GM20431 (cell line): ENCODE measurements around the gene GSTM3.
"Not testable (repeated sequence)": the region's sequence is repeated elsewhere in the genome, so short reads cannot be mapped to it uniquely, and the experiment has no call there.

Source experiments
- in situ Hi-C: fragments of 300-500 bp; cut with MseI, MboI; formaldehyde crosslinking; loops from one replicate; pipeline ENCODE4 v1.15.0; 2020; ENCODE audit warnings: low sequenced_read_pairs; ENCODE audit not compliant: unreplicated experiment

GSTM3 gene

DNA sequence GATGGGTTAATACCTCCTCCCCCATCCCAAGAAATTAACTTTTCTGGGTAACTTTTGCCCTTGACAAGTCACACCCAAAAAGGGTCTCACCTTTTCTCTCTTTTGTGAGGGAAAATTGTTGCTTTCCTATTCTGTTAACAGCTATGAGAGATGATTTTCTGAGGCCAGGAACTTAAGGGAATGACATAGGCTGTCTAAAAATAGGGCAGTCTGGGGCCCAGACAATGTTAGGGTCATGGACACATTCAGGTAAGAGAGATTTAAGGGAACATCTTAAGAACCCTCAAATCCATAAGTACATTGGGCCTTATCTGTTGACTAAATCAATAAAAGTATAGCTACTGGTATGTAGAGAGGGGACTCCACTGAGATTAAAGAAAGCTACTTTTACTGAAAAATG lies 8.4 kb upstream of the GSTM3 start:
- in situ Hi-C loops = no loop called here

DNA sequence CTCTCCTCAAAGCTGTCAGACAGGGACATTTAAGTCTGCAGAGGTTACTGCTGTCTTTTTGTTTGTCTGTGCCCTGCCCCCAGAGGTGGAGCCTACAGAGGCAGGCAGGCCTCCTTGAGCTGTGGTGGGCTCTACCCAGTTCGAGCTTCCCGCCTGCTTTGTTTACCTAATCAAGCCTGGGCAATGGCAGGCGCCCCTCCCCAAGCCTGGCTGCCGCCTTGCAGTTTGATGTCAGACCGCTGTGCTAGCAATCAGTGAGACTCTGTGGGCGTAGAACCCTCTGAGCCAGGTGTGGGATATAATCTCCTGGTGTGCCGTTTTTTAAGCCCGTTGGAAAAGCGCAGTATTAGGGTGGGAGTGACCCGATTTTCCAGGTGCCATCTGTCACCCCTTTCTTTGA lies 7.5 kb upstream of the GSTM3 start:
- in situ Hi-C loops = not testable (repeated sequence)

DNA sequence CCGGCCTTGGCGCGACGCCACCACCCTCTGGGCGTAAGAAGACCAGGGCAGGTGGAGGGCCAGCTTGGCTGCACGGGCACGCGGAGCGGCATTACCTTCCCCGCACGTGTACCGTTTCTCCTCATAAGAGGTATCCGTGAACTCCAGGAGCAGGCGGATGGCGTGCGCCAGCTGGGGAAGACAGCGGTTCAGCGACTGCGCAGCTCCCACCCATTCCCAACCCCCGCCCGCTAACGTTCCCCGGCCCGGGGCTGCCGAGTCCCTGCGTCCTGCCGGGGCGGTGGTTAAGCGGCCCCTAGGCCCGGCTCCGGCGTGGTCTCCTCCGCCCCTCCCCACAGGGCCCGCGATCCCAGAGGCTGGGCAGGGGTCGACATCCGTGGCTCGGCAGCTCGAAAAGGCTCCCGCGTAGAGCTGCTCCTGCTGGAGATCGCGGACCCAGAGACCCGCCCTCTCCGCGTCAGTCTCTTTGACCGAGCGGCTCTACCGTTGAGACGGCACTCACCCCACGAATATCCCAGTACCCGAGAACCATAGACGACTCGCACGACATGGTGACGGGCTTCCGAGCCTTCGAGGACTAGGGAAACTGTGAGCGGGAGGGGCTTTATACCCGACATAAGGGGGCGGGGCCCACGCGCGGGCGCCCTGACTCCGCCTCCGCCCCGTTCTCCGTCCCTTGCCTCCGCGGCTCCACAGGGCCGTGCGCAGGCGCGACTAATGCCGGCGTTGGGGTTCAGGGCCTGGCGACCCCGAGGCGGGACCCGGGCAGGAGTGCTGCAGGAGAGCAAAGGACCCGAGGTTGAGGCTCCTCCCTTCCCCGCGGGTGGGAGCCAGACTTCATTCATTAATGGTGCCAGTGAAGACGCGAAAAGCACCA lies 862 bp downstream of the GSTM3 start:
- in situ Hi-C loops = no loop called here

DNA sequence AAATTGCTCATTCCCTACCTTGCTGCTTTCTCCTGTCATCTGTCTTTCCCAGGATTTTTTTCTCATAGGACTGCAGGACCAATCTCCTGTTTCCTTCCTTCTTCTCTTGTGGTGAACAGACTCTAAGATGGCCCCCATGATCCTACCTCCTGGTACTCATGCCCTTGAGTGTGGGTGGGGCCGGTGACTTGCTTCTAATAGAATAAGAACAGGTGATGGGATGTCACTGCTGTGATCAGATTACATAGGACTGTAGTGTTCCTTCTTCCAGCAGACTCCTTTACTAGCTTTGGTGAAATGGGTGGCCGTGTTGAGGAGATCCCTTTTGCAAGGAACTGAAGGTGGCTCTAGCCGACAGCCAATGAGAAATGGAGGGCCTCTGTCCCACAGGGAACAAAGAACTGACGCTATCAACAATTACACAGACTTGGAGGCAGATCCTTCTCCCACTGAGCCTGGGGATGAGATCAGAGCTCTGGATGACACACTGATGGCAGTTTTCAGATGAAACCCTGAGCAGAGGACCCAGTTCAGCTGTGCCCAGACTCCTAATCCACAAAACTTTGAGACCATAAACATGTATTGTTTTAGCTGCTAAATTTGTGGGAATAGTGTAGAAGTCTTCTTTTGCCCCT lies 7.5 kb downstream of the GSTM3 start:
- in situ Hi-C loops = no loop called here

DNA sequence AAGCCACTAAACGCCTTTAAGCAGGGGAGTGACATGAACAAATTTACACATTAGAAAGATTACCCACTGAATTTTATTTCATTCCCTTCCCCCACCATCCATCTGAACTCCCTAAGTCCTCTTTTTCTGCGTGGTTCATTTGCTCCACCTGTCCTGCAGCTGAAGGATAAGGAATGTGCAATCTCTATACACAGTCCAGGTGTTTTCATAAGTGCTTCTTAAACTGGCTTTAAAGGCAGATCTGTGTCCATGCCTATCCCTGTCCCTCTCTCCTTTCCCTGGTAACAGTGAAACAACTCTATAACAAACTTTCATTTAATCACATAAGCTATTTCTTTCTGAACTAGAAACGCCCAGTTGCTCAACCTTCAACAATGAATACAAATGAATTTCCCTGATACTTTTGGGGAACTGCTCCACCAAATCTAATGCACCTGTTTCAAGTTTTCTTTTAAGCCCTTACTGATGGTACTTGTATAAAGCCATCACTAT lies 8.4 kb downstream of the GSTM3 start:
- in situ Hi-C loops = no loop called here

DNA sequence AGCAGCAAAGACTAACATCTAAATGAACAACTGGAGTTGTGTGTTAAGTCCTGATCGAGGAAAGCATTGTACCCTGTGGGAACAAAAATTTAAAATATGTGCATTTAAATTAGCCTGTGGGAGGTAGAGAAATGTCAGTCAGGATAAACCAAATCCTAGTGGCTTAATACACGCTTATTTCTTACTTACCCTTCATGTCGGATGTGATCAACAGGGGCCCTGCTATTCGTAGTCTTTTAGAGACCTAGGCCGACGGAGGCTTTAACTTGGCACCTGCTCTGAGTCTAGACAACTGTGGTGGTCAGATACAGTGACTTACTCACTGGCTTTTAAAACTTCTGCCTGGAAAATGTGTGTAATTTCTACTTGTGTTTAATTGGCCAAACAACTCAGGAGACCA lies 10.2 kb downstream of the GSTM3 start:
- in situ Hi-C loops = no loop called here

DNA sequence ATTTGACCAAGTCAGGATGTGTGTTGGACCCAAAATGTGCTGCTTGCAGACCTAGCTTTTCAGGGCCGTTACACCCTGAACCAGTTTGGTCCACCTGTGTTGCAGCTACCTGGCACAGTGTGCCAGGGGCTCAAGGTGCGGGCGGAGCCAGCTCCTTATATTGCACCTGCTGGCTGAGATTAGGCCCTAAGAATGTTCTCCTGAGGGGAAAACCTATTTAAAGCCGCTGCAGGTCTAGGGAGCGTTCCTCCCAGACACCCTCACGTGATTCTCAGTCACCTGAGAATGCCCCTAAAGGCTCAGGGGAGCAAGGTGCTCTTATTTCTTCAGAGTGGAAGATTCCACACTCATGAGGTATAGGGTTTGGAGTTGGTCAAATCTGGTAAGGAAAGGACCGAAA lies 12.0 kb downstream of the GSTM3 start:
- in situ Hi-C loops = no loop called here

DNA sequence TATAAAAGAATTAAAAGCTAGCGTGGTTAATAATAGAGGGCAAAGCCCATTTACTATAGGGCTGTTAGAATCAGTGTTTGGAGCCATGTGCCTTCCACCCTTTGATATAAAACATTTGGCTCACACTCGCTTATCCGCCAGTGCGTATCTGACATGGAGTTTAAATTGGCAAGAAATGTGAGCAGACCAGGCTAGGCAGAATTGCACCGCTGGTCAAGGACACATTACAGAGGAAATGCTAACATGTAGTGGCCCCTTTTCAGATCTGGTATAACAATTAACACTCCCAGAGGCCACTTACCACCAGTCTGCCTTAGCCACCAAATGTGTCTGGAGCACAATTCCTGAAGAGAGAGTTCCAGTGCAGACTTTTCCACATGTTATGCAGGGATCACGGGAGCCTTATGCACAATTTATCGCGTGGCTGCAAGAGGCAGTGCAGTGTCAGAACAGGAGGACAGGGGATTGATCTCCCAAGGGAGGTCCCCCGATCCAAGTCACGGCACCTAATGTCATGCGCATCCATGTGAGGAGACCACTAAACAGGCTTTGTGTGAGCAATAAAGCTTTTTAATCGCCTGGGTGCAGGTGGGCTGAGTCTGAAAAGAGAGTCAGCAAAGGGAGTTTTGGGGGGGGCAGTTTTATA lies 14.0 kb downstream of the GSTM3 start:
- in situ Hi-C loops = no loop called here

DNA sequence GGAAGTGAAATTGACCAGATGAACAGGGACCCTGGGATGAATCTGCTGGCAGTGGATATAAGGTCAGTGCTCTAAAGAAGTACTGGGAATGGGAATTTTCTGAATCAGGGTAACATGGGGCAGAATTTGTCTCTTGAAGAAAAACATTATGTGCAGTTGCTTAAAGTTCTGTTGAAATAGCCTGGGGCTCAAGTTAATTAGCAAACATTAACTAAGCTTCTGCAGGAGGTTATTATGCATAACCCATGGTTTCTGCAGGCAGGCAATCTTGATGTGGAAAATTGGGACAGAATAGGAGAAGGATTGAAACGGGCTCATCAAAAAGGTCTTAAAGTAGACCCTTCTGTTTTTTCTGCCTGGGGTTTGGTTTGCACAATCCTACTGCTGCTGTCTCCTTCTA lies 14.8 kb downstream of the GSTM3 start:
- in situ Hi-C loops = no loop called here

DNA sequence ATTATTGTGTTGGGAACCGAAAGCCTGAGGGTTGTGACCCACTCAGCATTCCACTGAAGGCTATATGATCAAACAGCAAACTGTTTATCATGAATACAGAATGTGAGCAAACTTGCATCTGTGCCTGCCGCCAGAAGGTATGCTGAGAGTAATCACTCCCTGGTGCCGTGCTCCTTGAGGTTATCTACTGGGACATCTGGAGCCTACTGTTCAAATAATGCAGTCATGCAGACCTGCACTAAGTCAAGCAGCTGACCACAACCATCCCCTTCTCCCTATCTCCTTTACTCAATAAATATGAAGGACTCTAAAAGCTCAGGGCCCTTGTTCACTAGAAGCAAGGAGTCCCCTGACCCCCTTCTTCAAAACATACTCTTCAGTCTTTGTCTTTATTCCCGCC lies 15.3 kb downstream of the GSTM3 start:
- in situ Hi-C loops = no loop called here

DNA sequence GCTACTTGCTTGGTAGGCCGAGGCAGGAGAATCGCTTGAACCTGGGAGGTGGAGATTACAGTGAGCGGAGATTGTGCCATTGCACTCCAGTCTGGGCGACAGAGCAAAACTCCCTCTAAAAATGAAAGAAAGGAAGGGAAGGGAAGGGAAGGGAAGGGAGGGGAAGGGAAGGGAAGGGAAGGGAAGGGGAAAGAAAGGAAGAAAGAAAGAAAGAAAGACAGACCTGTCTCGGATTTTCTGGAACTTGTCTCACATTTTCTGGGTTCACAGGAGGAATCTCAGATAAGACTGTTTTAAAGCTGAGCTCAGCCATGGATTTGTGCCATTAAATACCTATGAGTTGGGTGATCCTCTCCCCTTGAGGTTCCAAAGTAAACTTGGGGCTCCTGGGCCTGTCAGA lies 15.9 kb downstream of the GSTM3 start:
- in situ Hi-C loops = no loop called here

DNA sequence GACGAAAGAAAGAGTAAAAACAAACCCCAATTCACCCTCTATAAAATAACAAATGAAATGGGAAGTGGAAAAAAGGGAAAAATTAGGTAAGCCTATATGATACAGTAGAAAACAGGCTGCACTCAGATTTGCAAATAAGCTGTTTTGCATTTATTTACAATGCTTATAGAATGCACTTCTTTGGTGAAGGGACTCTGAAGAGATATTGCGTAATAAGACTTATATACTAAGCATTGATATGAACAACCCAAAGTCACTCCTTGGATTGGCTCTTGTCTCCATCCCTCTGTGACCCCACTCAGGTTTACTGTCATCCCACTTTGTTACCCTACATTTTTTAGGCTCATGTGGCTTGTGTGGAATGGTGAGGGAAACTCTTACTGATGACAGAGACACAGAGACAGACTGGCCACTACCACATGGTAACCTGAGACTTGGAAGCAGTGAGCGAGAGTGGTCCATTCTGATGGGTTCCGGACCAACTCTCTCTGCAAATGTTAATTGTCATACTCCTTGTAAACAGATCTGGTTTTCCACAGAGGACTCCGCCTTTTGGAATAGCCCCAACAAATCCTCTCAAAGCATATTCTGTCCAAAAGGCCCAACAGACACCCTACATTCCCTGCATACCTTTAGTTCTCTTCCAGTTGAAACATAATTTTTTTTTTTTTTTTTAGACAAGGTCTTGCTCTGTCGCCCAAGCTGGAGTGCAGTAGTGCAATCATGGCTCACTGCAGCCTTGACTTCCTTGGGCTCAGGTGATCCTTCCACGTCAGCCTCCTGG lies 17.7 kb downstream of the GSTM3 start:
- in situ Hi-C loops = no loop called here

DNA sequence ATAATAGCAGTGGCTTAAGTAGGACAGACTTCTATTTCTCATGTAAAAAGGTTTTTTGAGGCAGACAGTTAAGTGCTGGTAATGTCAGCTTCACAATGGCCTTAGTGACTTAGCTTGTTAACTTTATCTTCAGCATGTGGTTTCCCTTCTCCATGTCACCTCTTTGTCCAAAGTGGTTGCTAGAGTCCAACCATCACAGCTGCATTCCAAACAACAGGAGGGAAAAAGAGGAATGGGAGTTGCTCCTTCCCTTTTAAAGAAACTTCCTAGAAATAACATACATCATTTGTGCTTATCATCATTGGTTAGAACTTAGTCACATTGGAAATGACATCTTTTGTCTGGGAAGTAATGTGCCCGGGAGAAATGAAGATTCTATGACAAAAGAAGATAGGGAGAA lies 18.9 kb downstream of the GSTM3 start:
- in situ Hi-C loops = no loop called here

DNA sequence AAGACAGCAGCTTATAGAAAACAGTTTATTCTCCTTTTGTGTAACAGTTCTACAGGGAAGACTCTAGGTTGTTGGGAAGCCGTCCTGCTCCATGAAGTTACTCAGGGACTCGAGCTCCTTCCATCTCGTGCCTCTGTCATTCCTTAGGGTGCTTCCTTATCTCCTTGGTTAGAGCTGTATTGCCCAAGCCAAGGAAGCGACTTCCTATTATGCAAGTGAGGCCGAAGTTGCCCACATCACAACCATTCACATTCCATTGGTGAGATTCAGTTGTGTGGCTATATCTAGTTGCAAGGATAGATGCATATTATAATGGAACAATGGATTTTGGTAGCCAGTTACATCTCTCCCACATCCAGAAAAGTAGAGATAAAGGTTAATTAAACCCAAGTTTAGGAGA lies 19.8 kb downstream of the GSTM3 start:
- in situ Hi-C loops = no loop called here

DNA sequence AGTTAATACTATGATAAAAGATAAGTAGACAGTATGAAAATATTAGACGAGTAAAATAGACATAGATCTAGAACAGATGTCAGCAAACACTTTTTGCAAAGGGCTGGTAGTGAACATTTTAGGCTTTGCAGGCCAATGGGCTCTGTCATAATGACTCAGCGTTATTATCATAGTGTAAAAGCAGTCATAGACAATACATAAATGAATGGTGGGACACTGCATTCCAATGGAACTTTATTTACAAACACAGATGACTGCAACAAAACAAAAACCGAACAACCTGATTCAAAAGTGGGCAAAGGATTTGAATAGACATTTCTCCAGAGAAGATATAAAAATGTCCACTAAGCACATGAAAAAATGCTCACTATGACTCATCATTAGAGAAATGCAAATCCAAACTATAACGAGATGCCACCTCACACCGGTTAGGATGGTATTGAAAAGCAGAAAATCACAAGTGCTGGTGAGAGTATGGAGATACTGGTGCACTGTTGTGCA lies 21.5 kb downstream of the GSTM3 start:
- in situ Hi-C loops = no loop called here

DNA sequence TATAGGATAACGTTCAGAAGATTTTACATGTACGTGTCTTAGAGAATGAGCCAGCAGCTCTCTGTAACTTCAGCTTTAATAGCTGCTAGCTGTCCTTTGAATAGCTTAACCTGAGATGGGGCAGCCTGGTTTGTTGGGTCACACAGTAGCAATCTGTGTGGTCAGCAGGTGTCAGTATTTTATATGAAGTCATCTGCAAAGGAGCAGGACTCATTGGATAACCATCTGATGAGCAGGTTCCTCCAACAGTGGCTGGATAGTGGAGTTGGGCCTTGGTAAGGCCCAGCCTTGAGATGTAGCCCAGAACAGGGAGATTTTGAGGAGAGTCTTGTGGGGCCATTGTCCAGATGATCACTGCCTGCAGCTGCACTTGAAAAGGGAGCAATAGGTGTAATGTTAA lies 22.3 kb downstream of the GSTM3 start:
- in situ Hi-C loops = no loop called here

DNA sequence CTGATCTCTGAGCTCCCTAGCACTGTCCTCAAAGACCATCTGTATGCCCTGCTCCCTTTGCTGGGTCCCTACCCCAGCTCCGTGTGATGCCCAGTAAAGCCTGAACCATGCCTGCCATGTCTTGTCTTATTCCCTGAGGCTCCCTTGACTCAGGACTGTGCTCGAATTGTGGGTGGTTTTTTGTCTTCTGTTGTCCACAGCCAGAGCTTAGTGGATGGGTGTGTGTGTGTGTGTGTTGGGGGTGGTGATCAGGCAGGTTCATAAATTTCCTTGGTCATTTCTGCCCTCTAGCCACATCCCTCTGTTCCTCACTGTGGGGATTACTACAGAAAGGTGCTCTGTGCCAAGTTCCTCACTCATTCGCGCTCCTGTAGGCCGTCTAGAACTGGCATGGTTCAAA lies 23.1 kb downstream of the GSTM3 start:
- in situ Hi-C loops = no loop called here

DNA sequence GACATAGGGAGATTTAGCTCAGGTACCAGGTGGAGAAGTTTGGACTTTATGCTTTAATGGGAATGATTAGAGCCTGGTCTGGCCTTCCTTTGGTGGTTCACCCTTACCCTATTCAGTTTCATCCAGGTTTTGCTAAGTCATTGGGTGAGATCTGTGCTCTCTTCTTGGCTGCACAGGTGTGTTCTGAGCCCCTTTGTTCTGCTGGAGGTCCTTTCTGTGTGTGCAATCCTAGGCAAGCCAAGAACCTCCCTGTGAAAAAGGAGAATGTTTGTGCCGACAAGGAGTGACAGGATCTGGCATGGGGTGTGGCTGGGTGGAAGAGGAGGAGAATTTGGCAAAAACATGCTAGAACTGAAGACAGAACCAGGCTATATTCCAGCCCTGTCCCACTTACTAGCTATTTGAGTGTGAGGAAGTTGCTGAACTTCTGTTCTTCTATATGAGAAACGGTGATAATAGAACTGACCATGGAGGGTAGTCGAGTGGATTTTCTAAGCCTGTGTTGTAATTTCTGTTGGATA lies 24.2 kb downstream of the GSTM3 start:
- in situ Hi-C loops = no loop called here

DNA sequence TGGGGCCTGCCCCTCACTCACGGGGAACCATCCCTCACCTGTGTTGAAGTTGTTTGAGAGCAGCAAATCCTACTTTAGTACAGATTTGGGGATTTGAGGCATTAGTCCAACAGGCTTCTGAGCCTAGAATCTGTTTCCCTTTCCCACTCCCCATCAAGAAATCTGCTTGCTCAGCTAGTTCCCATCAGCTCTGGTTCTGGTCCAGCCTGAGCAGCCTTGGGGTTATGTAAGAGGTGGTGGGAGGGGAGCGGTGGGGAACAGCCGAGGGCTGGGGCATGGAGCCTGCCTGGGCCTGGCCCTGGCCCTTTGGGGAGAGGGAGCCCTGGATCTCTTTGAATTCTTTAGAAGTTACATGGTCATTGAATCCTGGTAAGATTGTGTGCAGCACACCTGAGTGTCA lies 24.7 kb downstream of the GSTM3 start:
- in situ Hi-C loops = no loop called here
